ENCODE data around the gene EFCAB8.
"Not testable (repeated sequence)": the region's sequence is repeated elsewhere in the genome, so short reads cannot be mapped to it uniquely, and the experiment has no call there.

EFCAB8 gene

DNA sequence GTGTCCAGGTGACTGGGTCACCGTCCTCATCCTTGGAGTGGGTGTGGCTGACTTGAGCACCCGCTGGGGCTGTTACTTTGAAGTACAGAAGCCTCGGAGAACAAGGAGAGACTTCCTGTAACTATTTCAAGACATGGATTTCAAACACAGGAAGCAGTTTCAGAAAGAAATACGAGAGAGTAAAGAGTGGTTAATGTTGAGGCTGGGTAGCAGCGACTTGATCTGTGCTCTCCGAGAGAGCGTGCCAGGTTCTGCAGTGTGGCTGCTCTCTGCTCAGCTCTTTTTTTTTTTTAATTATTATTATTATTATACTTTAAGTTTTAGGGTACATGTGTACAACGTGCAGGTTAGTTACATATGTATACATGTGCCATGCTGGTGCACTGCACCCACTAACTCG is 17.5 kb upstream of the EFCAB8 start:
- no peak for DNase-seq (ENCODE audit: low read depth in 2 of 2)

GRCh38 chr20:32841632-32842031 is 17.1 kb upstream of the EFCAB8 start:
- DNase-seq (ENCODE audit: low read depth in 2 of 2), result no peak

DNA sequence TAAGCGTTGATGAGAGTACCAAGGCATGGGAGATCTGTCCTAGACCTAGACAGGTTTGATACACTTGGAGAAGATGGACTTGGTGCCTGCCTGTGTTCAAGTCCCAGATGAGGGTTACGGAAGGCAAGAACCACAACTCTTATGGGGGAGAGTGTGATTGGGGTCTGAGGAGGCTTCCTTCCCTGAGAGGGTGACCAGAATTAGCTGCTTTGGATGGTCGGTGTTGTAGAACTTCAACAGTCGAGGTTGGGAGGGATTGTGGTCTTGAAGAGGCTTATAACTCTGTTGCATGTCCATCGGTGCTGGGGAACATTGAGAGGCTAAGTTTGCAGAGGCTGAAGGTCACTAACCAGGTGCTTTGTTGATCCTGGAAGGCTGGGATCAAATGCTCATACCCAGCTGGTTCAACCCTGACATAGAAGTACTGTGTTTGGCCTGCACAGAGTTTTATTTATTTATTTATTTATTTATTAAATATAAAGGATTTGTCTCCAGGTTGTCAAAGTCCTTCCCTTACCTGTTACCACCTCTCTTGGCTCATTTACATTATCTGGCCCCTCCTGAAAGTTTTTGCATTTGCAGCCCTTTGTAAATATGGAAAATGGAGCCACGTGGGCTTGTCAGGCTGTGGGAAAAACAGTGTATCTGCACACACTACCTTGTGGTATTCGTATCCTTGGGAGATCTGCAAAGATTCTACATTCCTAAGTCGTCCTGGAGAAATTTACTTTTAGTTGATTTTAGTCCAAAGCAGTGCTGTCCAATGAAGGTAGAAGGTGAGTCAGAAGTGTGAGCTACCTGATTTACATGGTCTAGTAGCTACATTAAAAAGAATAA is 15.8 kb upstream of the EFCAB8 start:
- no peak for DNase-seq (ENCODE audit: low read depth in 2 of 2)

DNA sequence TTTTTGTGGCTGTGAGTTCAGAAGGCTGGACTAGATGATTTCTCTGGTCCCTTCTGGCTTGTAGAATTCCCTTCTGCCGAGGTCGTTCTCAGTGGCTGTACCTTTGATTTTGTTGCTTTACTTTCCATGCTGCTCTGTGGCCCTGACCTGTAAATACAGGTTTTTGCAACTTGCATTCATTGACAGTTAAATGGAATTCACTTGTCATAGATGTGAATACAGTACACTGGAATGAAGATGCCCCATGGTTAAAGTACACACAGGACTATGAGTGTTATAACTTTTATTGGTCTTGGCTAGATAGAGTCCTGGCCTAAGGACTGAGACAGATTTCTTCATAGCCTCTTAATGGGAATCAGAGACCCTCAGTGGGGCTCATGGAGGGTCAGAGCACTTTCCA is 12.9 kb upstream of the EFCAB8 start:
- DNase-seq (ENCODE audit: low read depth in 2 of 2), result no peak

DNA sequence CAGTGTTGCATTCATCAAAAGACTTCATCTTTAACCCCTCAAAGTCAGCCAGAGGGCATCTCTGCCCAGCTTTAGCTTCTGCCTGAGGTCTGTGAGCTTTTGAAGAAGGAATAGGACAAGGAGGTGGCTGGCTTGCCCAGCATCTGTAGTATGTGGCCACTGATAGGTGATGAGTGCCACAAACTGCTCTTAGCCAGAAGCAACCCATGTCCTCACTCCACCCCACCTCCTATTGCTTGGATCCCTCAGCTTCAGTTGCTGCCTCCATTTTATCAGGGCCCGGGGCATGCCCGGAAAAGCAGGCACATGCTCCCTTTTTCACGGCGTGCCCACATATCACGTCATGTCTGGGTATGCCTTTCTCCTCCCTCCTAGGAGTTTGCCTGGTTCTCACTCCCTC is 11.9 kb upstream of the EFCAB8 start:
- no peak for DNase-seq (ENCODE audit: low read depth in 2 of 2)

- no peak for DNase-seq (ENCODE audit: low read depth in 2 of 2)
Observed at GRCh38 chr20:32847964-32848363, 10.8 kb upstream of the EFCAB8 start.

DNA sequence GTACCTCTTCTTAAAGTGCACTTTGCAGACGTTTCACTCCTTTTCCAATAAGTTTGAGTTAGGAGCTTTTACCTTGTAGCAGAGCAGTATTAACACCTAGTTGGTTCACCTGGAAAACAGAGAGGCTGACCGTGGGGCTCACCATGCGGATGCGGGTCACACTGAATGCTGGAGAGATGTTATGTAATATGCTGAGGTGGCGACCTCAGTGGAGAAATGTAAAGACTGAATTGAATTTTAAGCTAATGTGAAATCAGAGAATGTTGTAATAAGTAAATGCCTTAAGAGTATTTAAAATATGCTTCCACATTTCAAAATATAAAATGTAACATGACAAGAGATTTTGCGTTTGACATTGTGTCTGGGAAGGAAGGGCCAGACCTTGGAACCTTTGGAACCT is 9.9 kb upstream of the EFCAB8 start:
- DNase-seq (ENCODE audit: low read depth in 2 of 2), result no peak

DNA sequence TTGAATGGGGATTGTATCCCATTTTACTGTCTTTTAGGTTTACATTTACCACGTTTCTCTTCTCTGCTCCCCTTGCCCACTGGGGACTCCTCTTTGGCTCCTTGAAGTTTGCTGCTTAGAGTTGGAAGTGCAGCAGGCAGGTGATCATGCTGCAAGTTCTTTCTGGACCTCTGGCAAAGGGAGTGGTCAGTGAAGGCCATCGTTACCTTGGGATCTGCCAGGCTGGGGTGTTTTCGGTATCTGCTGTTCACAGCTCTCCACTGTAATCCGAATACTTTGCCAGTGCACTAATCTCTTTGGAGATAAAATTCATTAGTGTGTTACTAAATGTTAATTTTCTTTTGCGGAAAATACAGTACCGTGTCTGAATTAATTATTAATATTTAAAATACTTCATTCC is 9.1 kb upstream of the EFCAB8 start:
- DNase-seq (ENCODE audit: low read depth in 2 of 2), result no peak

DNA sequence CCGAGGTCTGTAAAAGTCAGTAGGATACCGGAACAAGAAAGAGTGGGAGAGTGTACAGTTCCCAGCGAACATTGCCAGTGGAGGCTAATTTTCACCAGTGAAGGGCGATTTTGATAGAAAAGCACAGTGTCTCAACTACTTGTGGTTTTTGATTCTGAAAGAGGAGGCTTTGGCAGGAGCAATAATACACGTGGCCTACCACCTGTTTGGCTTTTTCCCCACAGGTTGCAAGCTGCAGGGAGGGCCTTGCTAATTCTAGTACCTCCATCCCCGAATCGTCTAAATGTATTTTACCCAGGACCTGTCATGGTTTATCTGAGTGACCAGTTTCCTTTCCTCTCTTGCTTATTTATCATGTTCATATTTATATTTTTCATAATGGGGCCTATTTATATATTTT is 3.3 kb upstream of the EFCAB8 start:
- DNase-seq (ENCODE audit: low read depth in 2 of 2), result no peak

GRCh38 chr20:32858189-32858588 is 534 bp upstream of the EFCAB8 start:
- DNase-seq (ENCODE audit: low read depth in 2 of 2), result no peak

- DNase-seq (ENCODE audit: low read depth in 2 of 2), result no peak
Observed at GRCh38 chr20:32861446-32861845, 2.7 kb downstream of the EFCAB8 start.

DNA sequence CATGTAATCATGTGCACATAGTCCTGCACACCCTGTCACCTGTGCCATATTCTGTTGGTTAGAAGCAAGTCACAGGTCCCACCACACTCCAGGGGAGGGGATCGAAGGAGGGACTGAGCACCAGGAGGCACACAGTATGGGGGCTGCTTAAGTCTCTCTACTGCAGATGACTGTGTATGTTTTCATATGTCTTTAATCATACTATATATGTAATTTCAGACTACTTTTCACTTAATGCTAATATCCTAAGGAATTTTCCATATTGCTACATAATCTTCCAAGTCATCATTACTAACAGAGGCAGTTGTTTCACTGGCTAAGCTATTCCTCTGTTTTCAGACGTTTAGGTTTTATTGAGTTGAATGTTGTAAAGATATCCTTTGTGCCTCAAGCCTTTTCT is 10.8 kb downstream of the EFCAB8 start:
- DNase-seq (ENCODE audit: low read depth in 2 of 2), result no peak

DNA sequence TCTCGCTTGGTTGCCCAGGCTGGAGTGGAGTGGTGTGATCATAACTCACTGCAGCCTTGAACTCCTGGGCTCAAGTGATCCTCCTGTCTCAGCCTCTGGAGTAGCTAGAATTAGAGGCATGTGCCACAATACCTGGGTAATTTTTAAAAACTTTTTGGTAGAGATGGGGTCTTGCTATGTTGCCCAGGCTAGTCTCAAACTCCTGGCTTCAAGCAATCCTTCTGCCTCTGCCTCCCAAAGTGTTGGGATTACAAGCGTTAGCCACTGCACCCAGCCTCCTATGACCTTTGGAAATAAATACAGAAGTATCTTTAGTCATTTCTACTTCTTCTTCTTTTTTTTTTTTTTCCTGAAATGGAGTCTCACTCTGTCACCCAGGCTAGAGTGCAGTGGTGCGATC is 11.8 kb downstream of the EFCAB8 start:
- DNase-seq (ENCODE audit: low read depth in 2 of 2), result not testable (repeated sequence)

- DNase-seq (ENCODE audit: low read depth in 2 of 2), result no peak
Observed at GRCh38 chr20:32870985-32871384, 12.3 kb downstream of the EFCAB8 start.

DNA sequence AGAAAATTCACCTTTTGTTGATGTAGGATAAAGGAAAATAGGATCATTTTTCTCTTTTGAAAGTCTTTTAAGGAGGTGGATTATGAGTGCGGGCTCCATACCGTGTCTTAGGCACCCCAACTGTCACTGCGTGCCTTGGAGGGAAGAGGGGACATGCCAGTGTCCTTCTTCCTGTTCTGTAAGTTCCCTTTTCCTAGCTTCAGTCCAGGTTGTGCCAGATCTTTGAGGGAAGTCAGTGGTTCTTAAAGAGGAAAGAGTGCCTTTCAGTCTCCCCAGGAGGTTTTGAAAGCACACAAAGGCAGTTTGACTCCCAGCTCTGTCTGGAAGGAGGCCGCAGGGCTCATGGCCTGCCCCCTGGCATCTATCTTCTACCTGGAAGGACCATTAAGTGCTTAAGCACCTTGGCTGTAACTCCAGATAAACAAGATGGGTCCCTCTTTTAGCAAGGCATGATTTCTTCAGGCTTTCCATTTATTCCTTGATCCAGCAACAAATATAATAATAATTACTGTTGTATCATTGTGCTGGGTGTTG is 13.0 kb downstream of the EFCAB8 start:
- no peak for DNase-seq (ENCODE audit: low read depth in 2 of 2)

- DNase-seq (ENCODE audit: low read depth in 2 of 2), result no peak
Observed at GRCh38 chr20:32872266-32872665, 13.5 kb downstream of the EFCAB8 start.

- no peak for DNase-seq (ENCODE audit: low read depth in 2 of 2)
Observed at GRCh38 chr20:32875673-32876072, 16.9 kb downstream of the EFCAB8 start.

GRCh38 chr20:32877507-32877906 is 18.8 kb downstream of the EFCAB8 start:
- DNase-seq (ENCODE audit: low read depth in 2 of 2), result no peak

GRCh38 chr20:32878820-32879219 is 20.1 kb downstream of the EFCAB8 start:
- no peak for DNase-seq (ENCODE audit: low read depth in 2 of 2)

DNA sequence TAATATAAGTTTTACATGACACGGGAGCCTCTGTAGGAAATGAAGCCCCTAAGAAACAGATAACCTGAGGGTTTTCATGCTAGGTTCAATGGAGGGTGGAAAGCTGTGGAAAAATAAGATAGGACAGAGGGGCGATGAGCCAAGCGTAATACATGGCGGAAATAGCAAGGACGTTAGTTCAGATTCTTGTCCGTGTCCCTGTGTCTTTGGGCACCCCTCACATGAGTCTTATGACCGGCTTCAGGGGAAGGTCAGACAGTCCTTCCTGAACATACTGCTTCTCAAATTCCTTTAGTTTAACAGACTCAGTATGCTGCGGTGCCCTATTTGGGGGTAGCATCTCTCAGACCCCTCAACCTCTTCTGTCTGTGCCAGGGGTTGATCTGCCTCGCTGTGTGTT is 20.8 kb downstream of the EFCAB8 start:
- DNase-seq (ENCODE audit: low read depth in 2 of 2), result no peak

- DNase-seq (ENCODE audit: low read depth in 2 of 2), result no peak
Observed at GRCh38 chr20:32880635-32881034, 21.9 kb downstream of the EFCAB8 start.

DNA sequence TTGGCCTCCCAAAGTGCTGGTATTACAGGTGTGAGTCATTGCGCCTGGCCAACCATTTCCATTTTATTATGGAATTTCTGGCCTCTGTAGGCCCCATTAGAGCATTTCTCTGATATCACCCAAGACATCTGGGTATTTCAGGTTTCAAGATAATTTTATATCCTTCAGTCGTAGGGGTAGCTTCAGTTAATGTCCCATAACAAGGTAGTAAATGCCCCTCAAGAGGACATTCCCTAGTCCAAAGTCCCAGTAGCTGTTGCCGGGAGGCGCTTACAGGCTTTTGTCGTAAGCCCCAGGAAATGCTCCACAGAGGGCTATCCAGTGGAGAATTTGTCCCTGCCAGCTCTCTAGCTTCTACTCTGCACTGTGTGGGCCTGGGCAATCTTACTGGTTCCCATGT is 24.4 kb downstream of the EFCAB8 start:
- DNase-seq (ENCODE audit: low read depth in 2 of 2), result no peak

DNA sequence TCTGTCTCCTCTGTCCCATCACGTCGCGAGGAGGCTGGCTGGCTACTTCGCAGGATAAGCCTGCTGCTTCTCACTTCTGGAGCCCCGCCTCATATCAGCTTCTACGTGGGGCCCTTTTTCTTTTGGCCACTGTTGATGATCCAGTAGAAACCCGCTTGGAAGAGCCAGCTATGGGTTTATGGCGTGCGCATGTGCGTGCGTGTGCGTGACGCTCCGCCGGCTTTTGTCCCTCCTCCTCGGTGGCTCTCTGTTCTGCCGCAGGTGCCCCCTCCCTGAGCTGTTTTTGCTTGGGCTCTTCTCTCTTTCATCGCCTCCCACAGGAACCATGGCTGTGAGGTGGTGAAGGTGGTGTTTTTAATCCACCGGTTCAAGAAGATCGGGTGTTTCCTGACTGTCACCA is 26.5 kb downstream of the EFCAB8 start:
- no peak for DNase-seq (ENCODE audit: low read depth in 2 of 2)

DNA sequence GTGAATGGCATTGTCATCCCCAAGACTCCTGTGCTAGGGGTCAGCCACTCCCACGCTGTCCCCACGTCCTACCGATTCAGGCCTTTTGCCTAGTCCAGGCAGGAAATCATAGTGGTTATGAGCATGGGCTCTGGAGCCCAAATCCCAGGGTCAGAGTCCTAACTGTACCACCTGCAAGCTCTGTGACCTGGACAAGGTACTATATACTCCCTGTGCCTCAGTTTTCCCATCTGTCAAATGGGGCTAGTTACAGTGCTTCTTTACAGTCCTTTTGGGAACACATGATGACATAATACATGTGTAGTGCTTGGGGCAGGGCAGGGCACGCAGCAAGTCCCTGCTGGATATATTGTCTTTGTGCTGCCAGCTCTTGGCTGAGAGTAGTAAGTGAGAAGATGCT is 27.2 kb downstream of the EFCAB8 start:
- no peak for DNase-seq (ENCODE audit: low read depth in 2 of 2)

All from stimulated activated CD4-positive, alpha-beta T cell treated with anti-CD3 and anti-CD28 coated beads, Interleukin-15, amount 100 ng/mL, for 48 hours (primary cell).